HepG2 (cell line): ENCODE data around the gene TSC22D3.

Experiments
- CHD4 ChIP-seq: fragments of 200-600 bp; sonication (generic); IDR thresholded peaks from 2 replicates; pipeline ENCODE4 v1.7.0; 2017; ENCODE audit warnings: mild to moderate bottlenecking, low read length, borderline replicate concordance
- HDAC6 ChIP-seq: fragments of 200-600 bp; sonication (generic); IDR thresholded peaks from 2 replicates; pipeline ENCODE4 v1.7.0; 2017; ENCODE audit warnings: mild to moderate bottlenecking, antibody characterized with exemption, low read length, low read depth
- ZNF530 ChIP-seq: sonication (generic); formaldehyde crosslinking; IDR thresholded peaks from 2 replicates; pipeline ENCODE4 v1.5.0; 2020; ENCODE audit warnings: low read depth, mild to moderate bottlenecking, missing genetic modification reagents

- TF ChIP-seq ZNF530 (CRISPR knock-in tag) (no peak), HDAC6 (no peak), CHD4 (no peak)
These were observed 30.7 kb downstream of the TSC22D3 start for GRCh38 chrX:107744868-107745267.
